Kidney (tissue), 14 donors: ENCODE data around the gene TGFBR1. TPM values are rescaled to one million over a fixed set of nuclear protein-coding genes. Genes with fewer than 3 reads are reported as not detected.
A peak's percentile ranks its signal among the peaks of the same experiment; 100 is the strongest.

Experiments used
- DNase-seq, 5 donors: peaks; one replicate each; pipeline ENCODE4 v3.0.0-alpha.2; 2013 to 2020
- FAIRE-seq: peaks from 2 replicates; lab custom pipeline; 2012; peaks lifted over from hg19 to GRCh38; lab: Jason Lieb, UNC
- H3K27ac ChIP-seq, 2 donors: one replicate each; pipeline ENCODE4 v1.7.0; 2013; ENCODE audit warnings: low read depth in 2 of 2, low read length in 2 of 2, inconsistent platforms in 1 of 2
- H3K27me3 ChIP-seq: one replicate; pipeline ENCODE4 v1.7.1; 2013; ENCODE audit warnings: low read length, inconsistent platforms; ENCODE audit not compliant: control insufficient read depth, insufficient read depth
- H3K36me3 ChIP-seq, 3 donors: one replicate each; pipeline versions ENCODE4 v1.7.0 to v1.7.1; 2013; ENCODE audit warnings: low read length in 3 of 3, control low read depth in 1 of 3, inconsistent platforms in 1 of 3; ENCODE audit not compliant: insufficient read depth in 3 of 3, control insufficient read depth in 2 of 3
- H3K4me1 ChIP-seq, 3 donors: one replicate each; pipeline versions ENCODE4 v1.7.0 to v1.7.1; 2013; ENCODE audit warnings: low read length in 3 of 3, inconsistent platforms in 1 of 3, low read depth in 1 of 3; ENCODE audit not compliant: control insufficient read depth in 2 of 3, insufficient read depth in 2 of 3
- H3K4me3 ChIP-seq, 3 donors: one replicate each; pipeline versions ENCODE4 v1.7.0 to v1.8.1; 2013; ENCODE audit warnings: low read length in 3 of 3, control low read depth in 1 of 3, inconsistent platforms in 1 of 3
- H3K9ac ChIP-seq, 3 donors: one replicate each; pipeline versions ENCODE4 v1.7.0 to v1.7.1; 2013; ENCODE audit warnings: low read length in 3 of 3, control low read depth in 1 of 3, inconsistent platforms in 1 of 3
- H3K9me3 ChIP-seq, 3 donors: one replicate each; pipeline versions ENCODE4 v1.7.0 to v1.7.1; 2013; ENCODE audit warnings: low read length in 3 of 3, control low read depth in 1 of 3, inconsistent platforms in 1 of 3; ENCODE audit not compliant: control insufficient read depth in 2 of 3, insufficient read depth in 1 of 3
- CTCF ChIP-seq: IDR thresholded peaks from 3 replicates; pipeline ENCODE4 v1.5.1; 2012; ENCODE audit warnings: mild to moderate bottlenecking, moderate library complexity, borderline replicate concordance; ENCODE audit not compliant: insufficient read depth; ENCODE audit errors: extremely low read depth
- intact Hi-C: fragments of 100-400 bp; cut with DNase I; formaldehyde crosslinking; loops from one replicate; pipeline ENCODE4 v1.11.1; 2022
- polyA plus RNA-seq: library from polyadenylated mRNA; stranded (reverse); fragments of 350-450 nt; fragmentation: Illumina TruSeq; extraction: RNeasy Lipid Tissue Mini Kit (QIAGEN cat#74804); gene quantifications from one replicate; pipeline ENCODE4 v1.2.3, GENCODE V29; 2014; ENCODE audit warnings: low read depth, low replicate concordance; ENCODE audit not compliant: insufficient read depth
- total RNA-seq: library from RNA; stranded (reverse); fragmentation: NEBNext Ultra II Directional; extraction: Animal tissue kit (Norgen Biotek cat#: 25700); gene quantifications from one replicate; pipeline ENCODE4 v1.2.1, GENCODE V29; 2021
- donor health status: control.
- donor health status: control.
- donor health status: control.
- donor health status: control.
- donor health status: control.
- donor health status: DM: yes; HTN: yes; CAD: no.
- donor health status: Normal renal cell carcinoma (clear cell type).

The TGFBR1 gene
- total and polyA plus RNA-seq, 2 donors from 2014 or later: 7.9 to 50.8 TPM

GRCh38 chr9:99184110-99184474, 79.2 kb downstream of the TGFBR1 start:
- Histone ChIP-seq H3K27me3 (no peaks in the 10 kb centered on the region), H3K9me3 (no peaks in the 10 kb centered on the region), H3K9ac (no peak overlapping the region), H3K4me1 (peaks cover 0 to 6% (median 0%) of the 10 kb centered on the region in 3 donors), H3K4me3 (no peak overlapping the region), H3K36me3 (no peaks in the 10 kb centered on the region), H3K27ac (no peak overlapping the region)
- no peak for FAIRE-seq
- TF ChIP-seq CTCF: no peak
- peak in 2 of 5 donors; percentile 64 to 84 for DNase-seq
- intact Hi-C loops: no loop called here

GRCh38 chr9:99184475-99185347, 79.8 kb downstream of the TGFBR1 start:
- no peaks in the 10 kb centered on the region for H3K27me3 ChIP-seq
- intact Hi-C loops: no loop called here
- no peaks in the 10 kb centered on the region for H3K36me3 ChIP-seq
- DNase-seq (peak; percentile 91 to 96 (median 94)), FAIRE-seq (no peak)
- H3K27ac ChIP-seq: peak overlapping the region in 1 of 2 donors; percentile 18
- H3K9ac ChIP-seq: peak overlapping the region; percentile 1 to 70 (median 10)
- peak; percentile 97 for TF ChIP-seq CTCF
- H3K9me3 ChIP-seq: no peaks in the 10 kb centered on the region
- peak overlapping the region; percentile 49 to 74 (median 55) for H3K4me3 ChIP-seq
- peaks cover 0 to 6% (median 0%) of the 10 kb centered on the region in 3 donors for H3K4me1 ChIP-seq

GRCh38 chr9:99185348-99185632, 80.4 kb downstream of the TGFBR1 start:
- H3K9me3 ChIP-seq: no peaks in the 10 kb centered on the region
- peak overlapping the region in 1 of 3 donors; percentile 74 for H3K4me3 ChIP-seq
- FAIRE-seq (no peak), DNase-seq (no peak)
- H3K36me3 ChIP-seq: no peaks in the 10 kb centered on the region
- no peak for TF ChIP-seq CTCF
- peaks cover 0 to 6% (median 0%) of the 10 kb centered on the region in 3 donors for H3K4me1 ChIP-seq
- no peak overlapping the region for H3K9ac ChIP-seq
- no peaks in the 10 kb centered on the region for H3K27me3 ChIP-seq
- intact Hi-C loops: no loop called here
- no peak overlapping the region for H3K27ac ChIP-seq
